Urinary bladder (tissue), 4 donors: Measurements from ENCODE around the gene LARGE1. TPM values are rescaled to one million over a fixed set of nuclear protein-coding genes. Genes with fewer than 3 reads are reported as not detected.
"Not testable (repeated sequence)": the region's sequence is repeated elsewhere in the genome, so short reads cannot be mapped to it uniquely, and the experiment has no call there.

Experiments
- DNase-seq: peaks from one replicate; pipeline ENCODE4 v3.0.0-alpha.2; 2015; ENCODE audit errors: extremely low spot score
- H3K27ac ChIP-seq: one replicate; pipeline ENCODE4 v1.5.1; 2013; ENCODE audit warnings: low read depth, mild to moderate bottlenecking, moderate library complexity
- H3K36me3 ChIP-seq: one replicate; pipeline ENCODE4 v1.6.1; 2013; ENCODE audit warnings: mild to moderate bottlenecking, moderate library complexity; ENCODE audit not compliant: insufficient read depth
- H3K4me1 ChIP-seq: one replicate; pipeline ENCODE4 v1.6.1; 2013; ENCODE audit warnings: mild to moderate bottlenecking, moderate library complexity; ENCODE audit not compliant: insufficient read depth
- H3K4me3 ChIP-seq: one replicate; pipeline ENCODE4 v1.5.1; 2013; ENCODE audit warnings: low read depth, low read length
- WGBS: extraction: QIAGEN DNeasy Blood & Tissue Kit; methylation state at CpG from one replicate; pipeline ENCODE4 v1.1.7; 2013; 5-methylcytosine and 5-hydroxymethylcytosine counted together
- polyA plus RNA-seq: library from polyadenylated mRNA; stranded (reverse); fragments of 200-250 nt; gene quantifications from one replicate; pipeline ENCODE4 v1.2.3, GENCODE V29; 2013
- total RNA-seq: library from RNA; depleted of rRNA; stranded (reverse); fragments of >200 nt; gene quantifications from one replicate; pipeline ENCODE4 v1.2.3, GENCODE V29; 2014
- donor health status: healthy with polysubstance abuse.
- donor health status: healthy.

Gene LARGE1
- total and polyA plus RNA-seq, 2 donors = 27.9 to 34.5 TPM

DNA sequence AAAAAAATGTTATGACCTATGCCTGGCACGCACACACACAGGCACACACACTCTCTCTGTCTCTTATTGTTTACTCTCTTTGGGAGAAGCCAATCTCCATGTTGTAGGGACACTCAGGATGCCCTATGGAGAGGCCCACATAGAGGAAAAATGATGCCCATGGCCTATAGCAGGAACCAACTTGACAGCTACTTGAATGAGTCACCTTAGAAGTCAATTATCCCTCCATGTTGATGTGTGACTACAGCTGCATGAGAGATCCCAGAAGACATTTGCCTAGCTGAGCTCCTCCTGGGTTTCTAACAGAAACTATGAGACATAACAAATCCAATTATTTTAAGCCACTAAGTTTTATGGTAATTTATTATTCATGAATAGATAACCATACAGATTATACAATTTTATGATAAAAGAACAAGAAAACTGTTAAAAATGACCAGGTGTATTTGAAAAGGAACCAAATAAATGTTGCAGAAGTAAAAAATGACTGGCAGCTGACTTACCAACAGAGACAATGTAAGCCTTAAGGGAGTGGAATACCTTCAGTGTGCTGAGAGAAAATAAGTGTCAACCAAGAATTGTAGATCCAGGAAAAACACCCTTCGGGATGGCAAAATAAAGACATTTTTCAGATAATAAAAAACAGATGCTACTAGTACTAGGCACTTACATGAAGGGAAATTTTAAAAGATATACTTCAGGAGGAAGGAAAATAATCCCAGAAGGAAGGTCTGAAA is 458.4 kb downstream of the LARGE1 start:
- DNase-seq = no peak
- Histone ChIP-seq H3K27ac (no peak overlapping the region), H3K4me1 (no peaks in the 10 kb centered on the region), H3K4me3 (no peak overlapping the region), H3K36me3 (no peaks in the 10 kb centered on the region)
- 97% methylated on average over 2 of the region's 2 CpGs for WGBS

DNA sequence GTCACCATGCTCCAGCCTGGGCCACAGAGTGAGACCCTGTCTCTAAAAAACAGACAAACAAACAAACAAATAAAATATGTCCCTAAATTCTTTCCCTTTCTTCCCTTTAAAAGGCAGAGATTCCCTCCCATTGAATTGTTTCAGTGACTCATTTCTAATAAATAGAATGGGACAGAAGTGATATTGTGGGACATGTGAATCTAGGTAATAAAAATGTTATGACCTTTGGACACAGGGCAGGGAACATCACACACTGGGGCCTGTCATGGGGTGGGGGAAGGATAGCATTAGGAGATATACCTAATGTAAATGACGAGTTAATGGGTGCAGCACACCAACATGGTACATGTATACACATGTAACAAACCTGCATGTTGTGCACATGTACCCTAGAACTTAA is 459.0 kb downstream of the LARGE1 start:
- H3K36me3 ChIP-seq, DNase-seq, H3K27ac ChIP-seq, H3K4me3 ChIP-seq, H3K4me1 ChIP-seq: not testable (repeated sequence)
- WGBS = 98% methylated on average over 1 of the region's 1 CpG

DNA sequence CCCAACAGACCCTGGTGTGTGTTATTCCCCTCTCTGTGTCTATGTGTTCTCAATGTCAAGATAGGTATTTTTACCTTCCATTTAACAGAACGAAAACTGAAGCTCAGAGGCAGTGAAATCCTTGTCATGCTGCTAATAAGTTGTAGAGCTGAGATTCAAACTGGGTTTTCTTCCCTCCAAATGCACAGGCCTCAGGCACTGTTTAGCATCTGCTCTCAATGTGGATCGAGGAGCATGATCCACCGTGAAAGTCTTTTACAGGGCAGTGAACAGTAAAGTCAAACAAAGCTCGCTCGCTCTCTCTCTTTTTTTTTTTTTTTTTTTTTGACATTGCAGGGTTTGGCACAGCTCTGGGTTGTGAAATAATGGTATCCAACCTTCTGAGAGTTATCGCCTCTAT is 461.1 kb downstream of the LARGE1 start:
- Histone ChIP-seq H3K4me3 (no peak overlapping the region), H3K27ac (no peak overlapping the region), H3K36me3 (no peaks in the 10 kb centered on the region), H3K4me1 (no peaks in the 10 kb centered on the region)
- WGBS = 83% methylated on average over 6 of the region's 6 CpGs
- DNase-seq = no peak

GRCh38 chr22:33456511-33456910 is 463.8 kb downstream of the LARGE1 start:
- H3K36me3 ChIP-seq = no peaks in the 10 kb centered on the region
- 95% methylated on average over 1 of the region's 1 CpG for WGBS
- H3K4me1 ChIP-seq = no peaks in the 10 kb centered on the region
- DNase-seq = no peak
- H3K27ac ChIP-seq = no peak overlapping the region
- no peak overlapping the region for H3K4me3 ChIP-seq

DNA sequence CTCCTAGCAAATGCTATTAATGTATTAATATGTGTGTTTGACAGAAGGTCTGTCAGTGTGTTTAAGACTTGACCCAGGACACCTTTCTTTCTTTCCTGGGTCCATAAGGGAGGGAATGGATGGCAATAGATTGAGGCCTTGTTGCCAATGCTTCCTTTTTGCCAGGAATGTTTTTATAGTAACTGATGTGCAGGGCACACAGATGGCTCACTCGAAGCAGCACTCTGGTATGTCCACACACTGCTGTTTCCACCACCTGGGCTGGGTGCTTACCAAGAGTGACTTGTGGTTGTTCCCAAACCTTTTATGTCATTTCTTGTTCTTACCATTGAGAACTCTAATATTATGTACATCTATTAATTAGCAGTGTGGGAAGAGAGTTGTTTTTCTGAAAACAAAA is 465.2 kb downstream of the LARGE1 start:
- no peak overlapping the region for H3K27ac ChIP-seq
- no peak overlapping the region for H3K4me3 ChIP-seq
- H3K36me3 ChIP-seq = no peaks in the 10 kb centered on the region
- H3K4me1 ChIP-seq = no peaks in the 10 kb centered on the region
- DNase-seq = no peak
- WGBS = 94% methylated on average over 1 of the region's 1 CpG

GRCh38 chr22:33451866-33452469 is 468.3 kb downstream of the LARGE1 start:
- Histone ChIP-seq H3K4me3 (no peak overlapping the region), H3K36me3 (no peaks in the 10 kb centered on the region), H3K27ac (no peak overlapping the region), H3K4me1 (no peaks in the 10 kb centered on the region)
- 74% methylated on average over 6 of the region's 6 CpGs for WGBS
- no peak for DNase-seq

DNA sequence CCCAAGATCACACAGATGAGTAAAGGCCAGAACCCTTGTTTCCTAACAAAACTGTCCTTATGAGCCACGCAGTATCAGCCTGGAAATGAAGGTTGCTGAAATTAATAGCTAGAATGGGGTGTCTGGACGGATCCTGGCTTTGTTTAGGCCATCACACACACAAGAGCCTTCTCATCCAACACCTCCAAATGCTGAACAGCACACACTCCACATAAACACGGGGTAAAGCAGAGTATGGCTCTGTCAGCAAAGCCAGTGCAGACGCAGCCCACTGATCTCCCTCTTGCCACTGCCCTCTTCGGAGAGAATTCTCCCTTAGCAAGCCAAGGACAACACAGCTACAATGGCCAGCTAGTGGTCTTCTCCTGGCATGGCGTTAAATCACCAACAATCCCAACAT is 469.5 kb downstream of the LARGE1 start:
- H3K27ac ChIP-seq = no peak overlapping the region
- DNase-seq = no peak
- 77% methylated on average over 6 of the region's 6 CpGs for WGBS
- no peaks in the 10 kb centered on the region for H3K4me1 ChIP-seq
- H3K4me3 ChIP-seq = no peak overlapping the region
- H3K36me3 ChIP-seq = no peaks in the 10 kb centered on the region

DNA sequence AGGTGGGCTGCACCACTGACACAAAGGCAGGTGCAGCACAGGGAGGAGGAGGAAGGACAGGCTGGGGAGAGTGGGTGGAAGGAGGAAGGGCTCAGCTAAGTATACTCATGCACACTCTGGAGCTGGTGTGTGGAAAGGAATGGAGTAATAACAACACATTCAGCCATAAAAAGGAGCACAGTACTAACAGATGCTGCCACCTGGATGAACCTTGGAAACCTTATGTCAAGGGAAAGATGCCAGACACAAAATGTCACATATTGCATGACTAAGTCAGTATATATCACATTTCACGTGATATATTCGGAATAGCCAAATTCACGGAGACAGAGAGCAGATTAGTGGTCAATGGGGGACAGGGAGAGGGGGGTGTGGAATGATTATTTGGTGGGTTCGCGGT is 472.5 kb downstream of the LARGE1 start:
- Histone ChIP-seq H3K27ac (no peak overlapping the region), H3K4me1 (no peaks in the 10 kb centered on the region), H3K36me3 (no peaks in the 10 kb centered on the region), H3K4me3 (no peak overlapping the region)
- no peak for DNase-seq
- WGBS = 76% methylated on average over 5 of the region's 5 CpGs

- WGBS = 86% methylated on average over 6 of the region's 6 CpGs
- Histone ChIP-seq H3K4me1 (no peaks in the 10 kb centered on the region), H3K36me3 (no peaks in the 10 kb centered on the region), H3K4me3 (no peak overlapping the region), H3K27ac (no peak overlapping the region)
- no peak for DNase-seq
Observed at GRCh38 chr22:33443683-33444082, 476.6 kb downstream of the LARGE1 start.

DNA sequence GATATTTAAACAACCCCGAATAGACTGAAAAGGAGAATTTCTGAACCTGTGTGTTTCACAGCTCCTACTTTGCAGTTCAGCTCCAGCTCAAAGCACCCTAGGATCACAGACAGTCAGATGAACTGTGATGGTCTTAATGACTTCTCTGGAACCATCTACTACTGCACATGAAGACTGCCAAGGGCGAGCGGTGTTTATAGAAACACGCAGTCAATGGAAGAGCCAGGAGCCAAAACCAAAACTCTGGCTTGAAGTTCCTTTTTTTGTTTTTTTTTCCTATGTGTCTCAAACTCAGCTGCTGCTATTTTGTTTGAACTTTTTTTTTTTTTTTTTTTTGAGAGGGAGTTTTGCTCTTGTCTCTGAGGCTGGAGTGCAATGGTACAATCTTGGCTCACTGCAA is 479.5 kb downstream of the LARGE1 start:
- DNase-seq = no peak

DNA sequence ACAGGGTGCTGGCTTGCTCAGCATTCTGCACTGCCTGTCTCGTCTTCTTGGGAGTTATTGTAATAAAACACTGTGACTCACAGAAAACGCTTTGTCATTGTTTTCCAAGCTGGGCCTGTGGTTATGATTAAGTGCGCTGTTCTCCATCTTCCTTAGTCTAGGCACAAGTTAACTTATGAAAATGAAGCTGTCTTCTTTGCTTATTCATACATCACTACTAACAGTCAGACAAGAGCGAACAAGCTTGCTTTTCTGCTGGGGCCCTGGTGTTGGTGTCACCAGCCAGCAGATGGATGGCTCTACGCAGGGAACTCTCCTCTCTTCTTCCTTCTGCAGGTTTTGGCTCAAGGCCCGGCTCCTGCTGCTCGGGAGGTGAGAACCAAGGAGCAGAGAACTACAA is 482.0 kb downstream of the LARGE1 start:
- WGBS = 63% methylated on average over 7 of the region's 7 CpGs
- no peak overlapping the region for H3K27ac ChIP-seq
- H3K4me1 ChIP-seq = no peaks in the 10 kb centered on the region
- no peak for DNase-seq
- H3K4me3 ChIP-seq = no peak overlapping the region
- H3K36me3 ChIP-seq = no peaks in the 10 kb centered on the region

More for the DNA sequence above, 479.5 kb downstream of the LARGE1 start:
- WGBS = 46% methylated on average over 4 of the region's 4 CpGs
- no peak overlapping the region for H3K4me3 ChIP-seq
- H3K4me1 ChIP-seq = no peaks in the 10 kb centered on the region
- H3K36me3 ChIP-seq = no peaks in the 10 kb centered on the region
- H3K27ac ChIP-seq = no peak overlapping the region

- 98% methylated on average over 3 of the region's 3 CpGs for WGBS
Observed at GRCh38 chr22:33431300-33431699, 489.0 kb downstream of the LARGE1 start.

GRCh38 chr22:33429281-33429680 is 491.0 kb downstream of the LARGE1 start:
- DNase-seq = no peak
- no peak overlapping the region for H3K4me3 ChIP-seq
- 83% methylated on average over 7 of the region's 7 CpGs for WGBS
- no peaks in the 10 kb centered on the region for H3K36me3 ChIP-seq
- no peaks in the 10 kb centered on the region for H3K4me1 ChIP-seq
- H3K27ac ChIP-seq = no peak overlapping the region

More at GRCh38 chr22:33431300-33431699, 489.0 kb downstream of the LARGE1 start:
- Histone ChIP-seq H3K4me1 (no peaks in the 10 kb centered on the region), H3K4me3 (no peak overlapping the region), H3K36me3 (no peaks in the 10 kb centered on the region), H3K27ac (no peak overlapping the region)
- DNase-seq = no peak

DNA sequence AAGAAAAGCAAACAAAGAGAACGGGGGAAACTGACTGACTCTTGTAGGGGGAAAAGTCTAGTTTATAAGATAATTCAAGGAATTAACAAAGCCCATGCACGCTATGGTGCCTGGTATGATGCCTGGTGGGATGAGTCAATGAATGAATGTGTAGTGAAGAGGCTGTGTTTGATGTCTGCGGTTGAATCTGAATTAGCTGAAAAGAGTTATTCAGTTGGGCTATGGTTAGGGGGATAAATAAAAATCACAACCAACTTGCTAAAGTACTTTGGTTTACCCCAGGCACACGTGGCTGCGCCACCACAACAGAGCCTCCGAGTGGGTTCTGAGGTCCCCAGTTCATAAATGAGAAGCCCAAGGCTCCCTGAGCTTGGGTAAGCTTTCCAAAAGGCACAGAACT is 492.8 kb downstream of the LARGE1 start:
- H3K27ac ChIP-seq = no peak overlapping the region
- H3K4me3 ChIP-seq = no peak overlapping the region
- 96% methylated on average over 6 of the region's 6 CpGs for WGBS
- no peaks in the 10 kb centered on the region for H3K4me1 ChIP-seq
- no peak for DNase-seq
- no peaks in the 10 kb centered on the region for H3K36me3 ChIP-seq
